HG02588 (cell line): Measurements from ENCODE around the gene CENPB.

ENCODE experiments used
- ATAC-seq: cut with Tn5 transposase; IDR thresholded peaks from one replicate; pipeline ENCODE4 v1.9.1; 2021; ENCODE audit warnings: mild to moderate bottlenecking, moderate library complexity; ENCODE audit not compliant: unreplicated experiment

CENPB gene

DNA sequence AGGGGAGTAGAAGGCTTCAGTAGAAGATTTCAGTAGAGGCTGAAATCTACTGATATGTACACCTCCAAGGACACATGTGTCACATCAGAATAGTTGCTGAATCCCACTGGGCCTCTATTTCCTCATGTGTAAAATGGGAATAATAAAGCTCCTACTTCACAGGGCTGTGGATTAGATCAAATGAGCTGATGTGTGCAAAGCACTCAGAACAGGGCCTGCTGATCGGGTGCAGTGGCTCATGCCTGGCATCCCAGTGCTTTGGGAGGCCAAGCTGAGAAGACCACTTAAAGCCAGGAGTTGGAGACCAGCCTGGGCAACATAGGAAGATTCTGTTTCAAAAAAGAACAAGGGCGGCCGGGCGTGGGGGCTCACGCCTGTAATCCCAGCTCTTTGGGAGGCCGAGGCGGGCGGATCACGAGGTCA is 25.7 kb upstream of the CENPB start:
- no peak for ATAC-seq

DNA sequence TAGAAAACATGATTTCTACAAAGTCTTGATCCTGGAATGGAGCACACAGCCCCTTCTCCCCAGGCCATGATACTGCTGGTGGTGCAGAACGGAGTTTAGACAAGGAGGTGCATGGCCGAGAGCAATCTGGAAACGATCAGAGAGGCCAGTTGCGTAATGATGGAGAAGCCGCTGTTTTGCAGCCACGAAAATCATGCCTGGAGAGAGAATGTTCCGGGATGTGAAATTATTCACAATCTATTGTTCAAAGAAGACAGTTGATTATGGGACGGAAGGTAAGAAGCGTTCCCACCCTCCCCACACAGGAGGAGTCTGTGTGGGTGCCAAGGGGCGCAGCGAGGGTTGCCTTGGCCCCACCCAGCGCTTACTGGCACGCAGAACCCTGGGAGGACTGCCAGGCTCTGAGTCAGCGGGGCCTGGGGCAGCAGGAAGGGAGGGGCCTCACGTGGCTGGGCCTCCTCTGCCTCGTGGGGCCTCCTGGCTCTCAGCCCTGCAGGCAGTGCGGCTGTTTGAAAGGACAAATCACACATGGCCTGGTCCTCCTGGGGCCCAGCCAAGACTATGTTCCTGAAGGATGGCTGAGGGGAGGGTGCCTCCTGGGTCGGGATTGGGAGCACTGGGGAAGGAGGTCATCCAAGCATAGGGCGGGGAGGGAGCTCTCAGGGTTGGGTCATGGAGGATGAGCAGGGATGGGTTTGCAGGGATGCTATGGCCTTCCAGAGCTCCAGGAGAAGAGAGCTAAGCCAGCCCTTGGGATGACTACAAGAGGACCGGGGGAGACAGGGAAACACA is 25.1 kb upstream of the CENPB start:
- ATAC-seq: peak; percentile 50

DNA sequence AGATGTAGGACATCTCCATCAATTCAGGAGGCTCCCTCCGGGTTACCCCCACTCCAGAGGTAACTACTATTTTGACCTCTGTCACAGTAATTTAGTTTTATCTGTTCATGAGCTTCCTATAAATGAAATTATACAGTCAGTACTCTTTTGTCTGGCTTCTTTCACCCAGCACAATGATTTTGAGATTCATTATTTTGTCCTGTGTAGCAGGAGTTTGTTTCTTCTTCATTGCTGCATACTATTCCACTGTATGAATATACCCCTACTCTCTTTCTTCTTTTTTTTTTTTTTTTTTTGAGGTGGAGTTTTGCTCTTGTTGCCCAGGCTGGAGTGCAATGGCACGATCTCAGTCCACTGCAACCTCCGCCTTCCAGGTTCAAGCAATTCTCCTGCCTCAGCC is 22.0 kb upstream of the CENPB start:
- ATAC-seq: no peak

DNA sequence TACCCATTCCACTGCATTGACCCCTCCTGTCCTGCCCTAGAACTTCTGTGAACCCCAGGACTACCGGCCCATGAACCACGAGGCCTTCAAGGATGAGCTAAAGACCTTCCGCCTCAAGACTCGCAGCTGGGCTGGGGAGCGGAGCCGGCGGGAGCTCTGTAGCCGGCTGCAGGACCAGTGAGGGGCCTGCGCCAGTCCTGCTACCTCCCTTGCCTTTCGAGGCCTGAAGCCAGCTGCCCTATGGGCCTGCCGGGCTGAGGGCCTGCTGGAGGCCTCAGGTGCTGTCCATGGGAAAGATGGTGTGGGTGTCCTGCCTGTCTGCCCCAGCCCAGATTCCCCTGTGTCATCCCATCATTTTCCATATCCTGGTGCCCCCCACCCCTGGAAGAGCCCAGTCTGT is 18.2 kb upstream of the CENPB start:
- no peak for ATAC-seq

DNA sequence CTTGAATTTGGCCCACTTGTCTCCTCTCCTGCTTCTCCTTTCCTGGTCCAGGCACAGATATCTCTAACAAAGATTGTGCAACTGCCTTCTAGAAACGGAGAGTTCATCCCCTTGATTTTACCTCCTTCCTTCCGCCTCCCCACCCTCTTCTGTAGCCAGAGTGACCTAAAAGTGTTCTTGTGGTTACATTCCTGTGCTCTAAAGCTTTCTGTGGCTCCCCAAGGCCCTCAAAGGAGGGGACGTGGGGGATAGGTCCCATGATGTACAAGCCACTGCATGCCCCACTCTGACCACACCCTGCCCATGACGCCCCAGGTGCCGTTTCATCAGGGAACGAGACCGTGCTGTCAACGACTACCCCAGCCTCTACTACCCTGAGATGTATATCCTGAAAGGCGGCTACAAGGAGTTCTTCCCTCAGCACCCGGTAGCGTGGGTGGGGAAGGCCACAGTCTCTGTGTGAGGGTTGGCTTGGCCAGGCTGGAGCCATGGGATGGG is 17.8 kb upstream of the CENPB start:
- no peak for ATAC-seq

DNA sequence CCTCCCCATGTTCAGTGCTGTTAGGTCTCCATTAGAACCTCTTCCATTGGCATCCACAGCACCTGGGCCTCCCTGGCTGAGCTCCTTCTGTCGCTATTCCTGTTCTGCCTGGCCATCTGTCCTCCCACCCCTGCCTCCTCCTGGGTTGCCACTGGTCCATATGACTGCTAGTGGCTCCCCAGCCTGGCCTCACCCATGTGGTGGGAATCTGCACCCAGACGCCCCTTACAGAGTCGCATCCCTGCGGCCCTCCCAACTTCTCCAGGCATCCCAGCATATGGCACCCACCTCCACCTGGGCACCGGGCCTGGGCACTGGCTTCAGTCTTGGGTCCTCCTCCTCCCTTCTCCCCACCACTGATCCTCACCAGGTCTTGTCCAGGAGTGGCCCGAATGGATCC is 17.3 kb upstream of the CENPB start:
- no peak for ATAC-seq

DNA sequence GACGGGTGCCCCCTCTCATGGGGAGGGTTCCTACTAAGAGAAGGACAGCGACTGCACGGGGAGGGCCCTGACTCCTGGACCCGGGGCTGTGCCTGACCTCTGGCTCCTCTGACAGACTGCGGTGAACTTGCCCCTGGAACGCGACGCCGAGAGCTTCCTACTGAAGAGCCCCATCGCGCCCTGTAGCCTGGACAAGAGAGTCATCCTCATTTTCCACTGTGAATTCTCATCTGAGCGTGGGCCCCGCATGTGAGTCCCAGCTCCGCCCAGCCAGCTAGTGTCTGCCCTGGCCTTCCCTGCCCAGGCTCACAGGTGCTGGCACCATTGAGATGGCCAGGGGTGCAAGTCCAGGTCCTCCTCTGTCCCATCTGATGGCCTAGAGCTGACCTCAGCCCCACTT is 16.7 kb upstream of the CENPB start:
- no peak for ATAC-seq

DNA sequence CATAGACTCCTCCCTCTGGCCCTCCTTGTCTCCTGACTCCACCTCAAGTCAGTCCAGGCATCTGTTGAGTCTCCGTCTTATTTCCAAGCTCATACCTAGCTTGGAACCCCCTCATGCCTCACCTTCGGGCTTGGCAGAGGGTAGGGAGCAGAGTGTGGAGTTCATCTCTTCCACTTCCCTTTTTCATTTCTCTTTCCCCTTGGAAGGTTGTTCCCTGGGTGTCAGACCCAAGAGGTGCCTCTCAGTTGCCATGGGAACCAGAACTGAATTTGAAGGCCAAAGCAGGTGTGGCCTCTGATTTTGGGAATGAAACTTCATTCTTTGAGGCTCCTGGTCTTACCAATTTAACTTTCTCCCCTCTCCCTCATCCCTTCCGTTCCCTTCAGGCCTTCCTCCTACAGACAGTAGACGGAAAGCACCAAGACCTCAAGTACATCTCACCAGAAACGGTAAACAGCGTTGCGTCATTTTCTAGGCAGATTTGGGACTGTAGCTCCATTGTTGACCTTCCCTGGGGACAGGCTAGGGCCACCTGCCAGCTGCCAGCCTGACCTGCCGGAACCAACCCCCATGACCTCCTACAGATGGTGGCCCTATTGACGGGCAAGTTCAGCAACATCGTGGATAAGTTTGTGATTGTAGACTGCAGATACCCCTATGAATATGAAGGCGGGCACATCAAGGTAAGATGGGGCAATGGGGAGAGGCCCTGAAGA is 16.1 kb upstream of the CENPB start:
- no peak for ATAC-seq

DNA sequence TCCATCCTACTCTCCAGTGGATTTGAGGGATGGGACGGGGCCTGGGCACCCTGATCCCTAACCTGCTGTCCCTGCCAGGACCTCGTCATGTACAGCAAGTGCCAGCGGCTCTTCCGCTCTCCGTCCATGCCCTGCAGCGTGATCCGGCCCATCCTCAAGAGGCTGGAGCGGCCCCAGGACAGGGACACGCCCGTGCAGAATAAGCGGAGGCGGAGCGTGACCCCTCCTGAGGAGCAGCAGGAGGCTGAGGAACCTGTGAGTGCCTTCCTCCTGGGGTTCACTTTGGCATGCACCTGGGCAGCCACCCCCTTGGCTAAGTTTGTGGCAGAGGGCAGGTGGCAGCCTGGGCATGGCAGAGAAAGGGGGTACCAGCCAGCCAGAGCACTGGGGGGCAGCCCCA is 15.3 kb upstream of the CENPB start:
- ATAC-seq: no peak

DNA sequence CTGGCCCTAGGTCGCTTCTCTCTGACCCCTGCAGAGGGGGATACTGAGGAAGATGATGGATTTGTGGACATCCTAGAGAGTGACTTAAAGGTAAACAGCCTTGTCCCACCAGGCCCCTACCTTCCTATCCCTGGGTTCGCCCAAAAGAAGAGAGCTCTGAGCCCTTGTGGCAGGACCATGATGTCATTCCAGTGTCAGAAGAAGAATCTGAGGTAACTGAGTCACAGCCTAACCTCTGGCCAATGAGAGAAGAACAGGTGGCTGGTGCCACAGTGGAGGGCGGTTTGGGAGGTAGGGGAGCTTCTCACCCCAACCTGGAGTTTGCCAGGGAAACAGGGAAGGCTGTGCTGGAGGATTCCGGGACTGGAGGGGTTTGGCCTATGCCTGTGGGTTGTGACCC is 14.8 kb upstream of the CENPB start:
- no peak for ATAC-seq

DNA sequence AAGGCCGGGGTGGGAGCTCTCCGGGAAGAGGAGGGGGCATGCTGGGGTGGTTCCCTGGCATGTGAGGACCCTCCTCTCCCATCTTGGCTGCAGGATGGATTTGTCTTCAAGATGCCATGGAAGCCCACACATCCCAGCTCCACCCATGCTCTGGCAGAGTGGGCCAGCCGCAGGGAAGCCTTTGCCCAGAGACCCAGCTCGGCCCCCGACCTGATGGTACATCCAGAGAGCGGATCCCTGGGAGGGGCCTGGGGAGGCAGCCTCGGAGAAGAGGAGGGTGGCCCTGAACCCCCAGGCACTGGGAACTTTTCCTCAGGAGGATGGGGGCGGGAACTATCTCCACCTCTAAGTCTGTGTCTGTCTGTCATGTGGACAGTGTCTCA is 14.3 kb upstream of the CENPB start:
- ATAC-seq: no peak

DNA sequence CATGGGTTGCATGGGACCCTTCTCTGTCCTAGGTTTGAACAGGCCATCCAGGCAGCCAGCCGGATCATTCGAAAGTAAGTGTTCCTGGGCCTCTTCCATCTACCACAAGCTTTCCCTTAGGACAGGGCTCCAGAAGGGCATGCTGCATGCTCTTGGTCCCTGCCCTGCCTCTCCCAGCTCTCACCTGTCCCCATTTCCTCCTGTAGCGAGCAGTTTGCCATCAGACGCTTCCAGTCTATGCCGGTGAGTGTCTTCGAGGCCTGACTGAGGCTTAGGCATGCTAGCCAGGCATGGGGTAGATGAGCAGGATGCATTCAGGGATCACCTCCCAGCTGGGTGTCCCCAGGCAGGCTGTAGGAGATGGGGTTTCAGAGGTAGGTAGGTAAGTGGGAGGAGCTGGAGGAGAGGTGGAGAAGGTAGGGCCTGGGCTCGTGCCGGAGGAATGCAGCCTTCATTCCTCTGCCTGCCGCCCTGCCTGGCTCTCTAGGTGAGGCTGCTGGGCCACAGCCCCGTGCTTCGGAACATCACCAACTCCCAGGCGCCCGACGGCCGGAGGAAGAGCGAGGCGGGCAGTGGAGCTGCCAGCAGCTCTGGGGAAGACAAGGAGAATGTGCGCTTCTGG is 13.8 kb upstream of the CENPB start:
- ATAC-seq: no peak

DNA sequence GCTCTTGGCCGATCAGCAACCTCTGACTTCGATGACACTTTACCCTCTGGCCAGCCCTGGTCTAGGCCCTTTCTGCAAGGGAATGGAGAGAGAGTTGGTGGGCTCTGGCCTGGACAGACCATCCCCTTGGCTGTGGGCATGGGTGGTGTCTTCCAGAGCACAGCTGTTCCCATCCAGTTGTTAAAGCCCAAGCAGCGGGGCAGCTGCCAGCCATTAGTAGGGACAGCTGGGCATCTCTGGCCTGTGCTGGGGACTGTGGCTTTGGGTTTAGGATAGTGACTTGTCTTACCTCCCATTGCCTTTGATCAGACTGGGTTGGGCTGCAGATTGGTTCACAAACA is 12.3 kb upstream of the CENPB start:
- no peak for ATAC-seq

DNA sequence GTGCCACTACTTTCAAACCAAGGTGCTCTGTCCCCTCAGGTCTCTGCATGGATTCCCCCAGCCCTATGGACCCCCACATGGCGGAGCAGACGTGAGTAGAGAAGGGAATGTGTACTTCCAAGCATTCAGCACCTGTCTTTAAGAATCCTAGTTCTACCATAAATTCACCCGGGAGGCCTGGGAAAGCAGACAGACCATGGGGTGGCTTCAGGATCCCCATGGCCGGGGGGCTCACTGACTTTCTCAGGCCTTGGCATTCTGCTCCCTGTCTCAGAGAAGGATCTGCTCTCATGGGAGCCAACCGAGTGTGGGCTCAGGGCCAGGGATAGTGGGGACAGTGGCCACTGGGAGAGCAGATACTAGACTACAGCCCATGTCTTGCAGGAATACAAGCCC is 11.8 kb upstream of the CENPB start:
- ATAC-seq: no peak

DNA sequence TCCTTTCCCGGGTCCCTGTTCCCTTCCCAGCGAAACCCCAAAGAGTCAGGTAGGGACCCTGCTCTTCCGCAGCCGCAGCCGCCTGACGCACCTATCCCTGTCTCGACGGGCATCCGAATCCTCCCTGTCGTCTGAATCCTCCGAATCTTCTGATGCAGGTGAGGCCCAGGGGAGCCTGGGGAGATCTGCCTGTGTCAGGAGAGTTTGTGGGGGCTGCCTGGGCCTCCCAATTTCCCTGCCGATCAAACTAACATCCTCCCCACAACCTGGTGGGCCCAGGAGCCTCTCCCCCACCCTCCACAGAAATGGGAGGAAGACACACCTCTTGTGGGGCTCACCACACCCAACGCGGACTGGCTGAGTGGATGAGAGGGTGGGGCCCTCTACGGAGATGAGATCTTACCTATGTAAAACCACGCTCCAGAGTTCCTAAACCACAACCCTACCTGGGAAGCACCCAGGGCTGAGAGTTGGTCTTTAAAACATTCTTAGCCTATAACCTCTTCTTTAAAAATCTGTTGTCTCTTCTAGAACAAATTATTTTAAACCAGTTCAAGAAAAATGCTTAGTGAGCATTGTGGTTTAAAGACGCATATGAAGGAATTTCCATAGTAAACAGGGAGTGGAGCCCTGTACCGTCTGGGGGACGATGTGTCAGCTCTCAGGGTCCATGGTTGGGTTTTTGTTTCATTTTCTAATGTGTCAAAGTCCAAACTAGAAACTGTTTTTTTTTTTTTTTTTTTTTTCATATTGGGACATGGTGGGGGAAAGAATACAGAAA is 11.2 kb upstream of the CENPB start:
- ATAC-seq: no peak

DNA sequence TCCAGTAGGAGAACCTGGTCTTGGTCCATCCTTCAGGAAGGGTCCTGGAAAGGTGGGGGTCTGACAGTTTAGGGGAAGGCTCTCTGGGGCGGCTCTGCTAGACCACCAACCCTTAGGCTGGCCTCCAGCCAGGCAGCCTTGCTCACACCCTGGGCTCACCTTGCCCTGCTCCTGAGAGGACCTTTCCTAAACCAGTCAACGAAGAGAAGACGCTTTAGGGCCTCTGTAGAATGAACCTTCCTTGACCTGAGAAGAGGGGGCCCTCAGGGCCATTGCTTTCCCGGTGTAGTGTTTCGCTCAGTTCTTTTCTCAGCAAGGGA is 10.6 kb upstream of the CENPB start:
- no peak for ATAC-seq

DNA sequence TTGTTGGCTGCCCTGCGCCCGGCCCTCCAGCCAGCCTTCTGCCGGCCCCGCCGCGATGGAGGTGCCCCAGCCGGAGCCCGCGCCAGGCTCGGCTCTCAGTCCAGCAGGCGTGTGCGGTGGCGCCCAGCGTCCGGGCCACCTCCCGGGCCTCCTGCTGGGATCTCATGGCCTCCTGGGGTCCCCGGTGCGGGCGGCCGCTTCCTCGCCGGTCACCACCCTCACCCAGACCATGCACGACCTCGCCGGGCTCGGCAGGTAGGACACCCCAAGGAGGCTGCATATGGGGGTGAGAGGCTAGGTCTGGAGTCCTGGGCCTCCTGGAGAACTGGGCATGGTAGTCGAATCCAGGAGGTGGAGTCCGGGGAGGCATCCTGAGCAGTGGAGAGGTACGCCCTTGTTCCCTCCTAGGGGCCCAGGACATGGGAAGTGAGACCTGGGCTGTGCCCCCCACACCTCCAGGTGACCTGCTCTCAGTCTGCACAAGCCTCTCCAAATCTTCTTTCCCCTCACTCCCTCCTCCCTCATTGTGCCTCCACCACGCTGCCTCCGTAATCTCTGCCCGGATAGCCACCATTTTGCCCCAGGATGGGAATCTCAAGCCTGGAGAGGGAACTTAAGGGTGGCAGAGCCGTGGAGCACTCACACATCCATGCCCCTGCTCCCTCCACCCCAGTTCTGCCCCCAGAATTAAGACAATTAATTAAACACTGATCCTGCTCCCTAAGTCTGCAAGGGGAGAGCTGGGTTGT is 10.1 kb upstream of the CENPB start:
- ATAC-seq: peak; percentile 3

DNA sequence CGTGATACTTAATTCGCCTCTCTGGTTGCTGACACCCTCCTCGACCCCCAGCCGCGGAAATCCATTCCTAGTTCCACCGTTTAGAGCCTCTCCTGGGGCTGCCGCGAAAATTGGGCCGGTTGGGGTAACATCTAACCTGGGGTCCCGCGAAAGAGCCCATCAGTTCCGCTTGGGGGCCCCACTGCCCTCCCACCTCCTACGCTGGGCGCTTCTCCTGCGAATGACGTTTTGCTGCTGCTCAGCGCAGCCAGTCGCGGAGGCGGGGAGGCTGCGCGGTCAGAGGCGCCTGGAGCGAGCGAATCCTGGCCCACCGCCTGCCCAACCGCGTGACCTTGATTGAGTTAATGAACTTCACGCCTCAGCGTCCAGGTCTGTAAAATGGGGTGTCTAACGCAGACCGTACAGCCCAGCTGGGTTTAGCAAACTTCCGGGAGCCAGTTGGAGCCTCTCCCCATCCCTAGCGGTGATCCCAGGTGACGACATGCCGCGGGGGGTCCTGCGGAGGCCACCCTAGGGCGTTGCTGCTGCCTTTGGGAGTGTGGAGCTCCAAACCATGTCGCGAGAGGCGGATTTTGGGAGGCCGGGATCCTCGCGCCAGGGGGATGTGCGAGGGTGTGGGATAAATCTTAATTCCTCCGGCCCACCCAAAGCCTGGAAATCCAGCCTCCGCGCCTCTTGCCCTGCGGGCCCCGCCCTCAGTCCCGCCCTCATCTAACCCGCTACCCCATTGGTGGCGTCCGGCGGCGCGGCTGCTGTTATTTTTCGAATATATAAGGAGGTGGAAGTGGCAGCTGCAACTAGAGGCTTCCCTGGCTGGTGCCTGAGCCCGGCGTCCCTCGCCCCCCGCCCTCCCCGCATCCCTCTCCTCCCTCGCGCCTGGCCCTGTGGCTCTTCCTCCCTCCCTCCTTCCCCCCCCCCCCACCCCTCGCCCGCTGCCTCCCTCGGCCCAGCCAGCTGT is 9.2 kb upstream of the CENPB start, which contains the start of gene CDC25B:
CDC25B (plus strand) TSS at position 800 of the 958 bp plus-strand sequence. CDS start 222 bp downstream, outside the sequence.
- ATAC-seq: peak; percentile 64

DNA sequence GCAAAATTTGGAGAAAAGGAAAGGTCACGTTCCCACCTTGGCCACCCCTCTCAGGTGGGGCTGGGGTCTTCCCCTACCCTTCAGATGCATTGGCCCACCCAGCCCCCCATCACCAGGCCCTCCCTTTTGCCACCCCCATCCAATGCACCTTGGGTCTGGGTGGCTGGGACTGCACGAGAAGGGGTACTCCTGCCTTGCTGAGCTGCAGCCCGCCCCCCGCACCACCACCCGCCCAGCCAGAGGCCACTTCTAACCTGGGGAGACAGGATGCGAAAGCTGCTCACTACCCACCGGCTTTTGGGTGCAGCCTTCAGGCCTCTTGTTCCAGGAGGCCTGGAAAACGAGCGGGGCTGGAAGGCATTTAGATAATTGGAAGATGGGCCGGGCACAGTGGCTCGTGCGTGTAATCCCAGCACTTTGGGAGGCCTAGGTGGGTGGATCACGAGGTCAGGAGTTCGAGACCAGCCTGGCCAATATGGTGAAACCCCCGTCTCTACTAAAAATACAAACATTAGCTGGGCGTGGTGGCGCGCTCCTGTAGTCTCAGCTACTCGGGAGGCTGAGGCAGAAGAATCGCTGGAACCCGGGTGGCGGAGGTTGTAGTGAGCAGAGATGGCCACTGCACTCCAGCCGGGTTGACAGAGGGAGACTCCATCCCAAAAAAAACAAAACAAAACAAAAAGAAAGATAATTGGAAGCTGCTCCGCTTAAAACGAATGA is 8.3 kb upstream of the CENPB start:
- ATAC-seq: no peak
